ENCODE results near the gene TYMP.

The TYMP gene

DNA sequence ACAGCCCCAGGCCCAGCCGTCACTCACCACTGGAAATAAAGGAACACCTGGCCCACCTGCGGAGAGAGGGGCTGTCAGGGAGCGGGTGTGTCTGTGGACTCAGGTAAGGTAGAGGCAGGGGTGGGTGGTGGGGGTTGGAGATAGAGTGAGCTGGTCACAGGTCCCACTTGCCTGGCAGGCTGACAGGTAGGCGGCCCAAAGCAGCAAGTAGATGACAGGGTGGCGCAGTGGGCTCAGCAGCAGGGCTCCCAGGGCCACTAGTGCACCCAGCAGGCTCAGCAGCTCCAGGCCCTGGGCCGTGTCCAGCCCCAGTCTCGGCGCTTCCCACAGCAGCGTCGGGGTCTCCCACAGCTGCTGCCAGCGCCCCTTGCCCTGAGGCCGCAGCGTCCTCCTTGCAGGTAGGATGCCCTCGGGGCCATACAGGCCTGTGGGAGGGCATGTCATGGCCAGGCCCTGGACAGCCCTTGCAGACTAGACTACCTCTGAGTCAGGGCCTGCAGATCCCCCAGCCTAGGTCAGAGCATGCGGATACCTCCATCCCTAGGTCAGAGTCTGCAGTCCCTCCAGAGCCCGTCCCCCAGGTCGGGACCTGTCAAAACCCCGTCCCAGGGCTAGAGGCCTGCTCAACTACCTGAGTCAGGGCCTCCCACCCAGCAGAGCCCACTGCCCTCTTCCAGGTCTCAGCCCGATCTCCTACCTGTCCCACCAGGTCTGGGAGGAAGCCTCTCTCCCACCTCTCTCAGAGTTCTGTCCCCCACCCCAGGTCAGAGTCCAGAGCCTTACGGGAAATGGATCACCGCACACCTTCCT lies 23.0 kb downstream of the TYMP start:
- in situ Hi-C loops (cut with HindIII; ENCODE audit: low sequenced_read_pairs): no loop called here

DNA sequence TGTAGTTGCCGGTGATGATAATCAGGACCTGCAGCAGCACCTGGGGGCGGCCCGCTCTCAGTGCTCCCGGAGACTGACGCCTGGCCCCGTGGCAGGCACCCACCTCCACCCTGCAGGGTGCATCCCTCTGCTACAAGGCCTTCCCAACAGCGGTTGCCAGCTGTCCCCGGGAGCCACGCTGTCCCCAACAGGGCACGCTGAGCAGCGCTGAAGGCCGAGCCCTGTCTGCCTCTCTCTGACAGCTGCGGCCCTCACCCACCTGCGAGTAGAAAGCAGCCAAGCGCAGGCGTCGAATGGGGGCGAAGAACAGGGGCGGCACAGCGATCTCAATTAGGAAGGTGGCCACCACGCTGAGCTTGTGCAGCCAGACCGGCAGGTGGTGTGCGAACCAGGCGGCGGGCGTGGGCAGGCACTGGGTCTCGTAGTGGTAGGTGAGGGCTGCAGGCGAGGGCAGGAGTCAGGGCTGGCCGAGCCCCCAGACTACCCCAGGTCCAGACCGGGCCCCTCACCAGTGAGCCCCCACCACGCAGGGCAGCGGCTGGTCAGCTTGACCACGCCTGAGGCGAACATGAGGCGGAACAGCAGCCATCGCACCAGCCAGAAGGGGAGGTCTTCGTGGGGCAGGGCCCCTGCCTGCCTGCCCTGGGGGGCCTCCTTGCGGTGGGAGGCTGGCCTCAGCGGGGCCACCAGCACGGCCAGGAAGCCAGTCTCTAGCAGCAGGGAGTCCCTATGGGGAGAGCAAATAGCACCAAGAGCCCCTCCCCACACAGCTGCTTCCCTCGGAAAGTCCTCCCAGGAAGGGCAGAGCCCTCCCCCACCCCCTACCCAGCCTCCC lies 23.8 kb downstream of the TYMP start:
- in situ Hi-C loops (cut with HindIII; ENCODE audit: low sequenced_read_pairs): no loop called here

GRCh38 chr22:50505276-50505775 lies 24.5 kb downstream of the TYMP start:
- in situ Hi-C loops (cut with HindIII; ENCODE audit: low sequenced_read_pairs): no loop called here

- in situ Hi-C loops (cut with HindIII; ENCODE audit: low sequenced_read_pairs): no loop called here
Observed at GRCh38 chr22:50504369-50505211, 25.2 kb downstream of the TYMP start.

GRCh38 chr22:50503475-50504145 lies 26.2 kb downstream of the TYMP start:
- in situ Hi-C loops (cut with HindIII; ENCODE audit: low sequenced_read_pairs): no loop called here

DNA sequence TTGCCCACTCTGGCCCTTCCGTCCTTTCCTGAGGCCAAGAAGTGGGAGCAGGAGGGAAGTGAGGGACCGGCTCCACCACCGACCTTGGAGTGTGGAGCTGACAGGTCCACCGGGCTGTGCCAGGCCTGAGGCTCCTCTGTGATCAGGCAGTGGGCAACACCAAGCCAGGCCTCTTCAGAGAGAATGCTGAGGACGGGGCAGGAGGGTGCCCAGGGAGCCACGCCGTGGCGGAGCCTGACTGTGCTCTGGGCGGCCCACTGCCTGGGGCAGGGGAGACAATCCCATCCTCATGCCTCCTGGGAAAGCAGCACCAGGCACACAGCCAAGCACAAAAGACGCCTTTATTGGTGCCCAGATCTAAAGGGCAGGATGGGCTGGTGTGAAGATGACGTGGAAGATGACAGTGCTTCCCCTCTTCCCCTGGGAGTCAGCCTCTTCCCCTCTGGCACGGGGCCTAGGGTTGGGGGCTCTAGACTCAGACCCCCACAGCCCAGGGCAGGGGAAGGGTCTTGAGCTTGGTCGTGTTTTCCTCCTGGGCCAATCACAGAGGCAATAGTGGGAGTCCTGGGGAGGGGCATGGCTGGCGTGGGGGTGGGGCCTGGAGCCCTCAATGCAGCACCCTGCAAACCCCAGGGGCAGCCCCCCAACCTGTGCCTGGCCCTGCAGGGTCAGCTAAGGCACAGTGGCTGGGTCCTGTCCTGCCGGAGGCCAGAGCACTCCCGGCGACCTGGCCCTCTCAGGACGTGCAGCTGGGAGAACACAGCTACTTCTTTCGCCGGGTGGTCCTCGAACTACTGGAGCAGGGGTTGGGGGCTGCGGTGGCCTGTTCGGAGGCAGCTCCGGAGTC lies 27.0 kb downstream of the TYMP start:
- in situ Hi-C loops (cut with HindIII; ENCODE audit: low sequenced_read_pairs): no loop called here

DNA sequence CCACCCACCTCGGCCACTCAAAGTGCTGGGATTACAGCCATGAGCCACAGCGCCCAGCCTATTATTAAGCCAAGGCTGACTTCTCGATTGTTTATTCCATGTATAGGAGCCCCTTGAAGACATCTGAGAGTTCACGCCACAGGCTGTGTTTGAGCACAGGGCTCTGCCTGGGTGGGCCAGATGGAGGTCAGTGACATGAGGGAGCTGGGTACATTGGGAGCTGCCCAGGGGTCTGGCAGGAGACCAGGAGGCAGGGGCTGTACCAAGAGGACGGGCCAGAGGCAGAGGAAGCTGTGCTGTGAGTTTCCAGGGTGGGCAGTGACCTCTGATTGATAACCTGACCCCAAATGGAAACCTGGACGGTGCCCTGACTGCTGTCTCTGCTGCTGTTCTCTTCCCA lies 27.7 kb downstream of the TYMP start:
- in situ Hi-C loops (cut with HindIII; ENCODE audit: low sequenced_read_pairs): no loop called here

- in situ Hi-C loops (cut with HindIII; ENCODE audit: low sequenced_read_pairs): no loop called here
Observed at GRCh38 chr22:50500452-50500851, 29.4 kb downstream of the TYMP start.

- in situ Hi-C loops (cut with HindIII; ENCODE audit: low sequenced_read_pairs): no loop called here
Observed at GRCh38 chr22:50498322-50498890, 31.4 kb downstream of the TYMP start.

DNA sequence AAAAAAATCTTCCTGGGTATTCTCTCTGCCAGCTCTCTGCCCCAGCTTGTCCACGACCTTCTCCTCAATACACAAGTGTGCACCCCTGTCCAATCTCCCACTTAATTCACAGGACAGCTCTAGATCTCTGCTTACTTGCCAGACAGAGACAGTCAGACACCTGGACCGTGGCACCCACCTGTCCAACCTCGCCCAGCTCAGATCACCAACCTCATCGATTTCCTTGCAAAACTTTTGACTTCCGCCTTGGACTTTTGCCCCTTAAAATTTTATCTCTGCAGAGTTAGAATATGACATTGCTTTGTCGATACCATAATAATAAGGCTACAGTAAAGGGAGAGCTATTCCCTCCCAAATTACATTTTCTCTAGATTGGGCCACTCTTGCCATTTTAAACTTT lies 32.7 kb downstream of the TYMP start:
- in situ Hi-C loops (cut with HindIII; ENCODE audit: low sequenced_read_pairs): no loop called here

DNA sequence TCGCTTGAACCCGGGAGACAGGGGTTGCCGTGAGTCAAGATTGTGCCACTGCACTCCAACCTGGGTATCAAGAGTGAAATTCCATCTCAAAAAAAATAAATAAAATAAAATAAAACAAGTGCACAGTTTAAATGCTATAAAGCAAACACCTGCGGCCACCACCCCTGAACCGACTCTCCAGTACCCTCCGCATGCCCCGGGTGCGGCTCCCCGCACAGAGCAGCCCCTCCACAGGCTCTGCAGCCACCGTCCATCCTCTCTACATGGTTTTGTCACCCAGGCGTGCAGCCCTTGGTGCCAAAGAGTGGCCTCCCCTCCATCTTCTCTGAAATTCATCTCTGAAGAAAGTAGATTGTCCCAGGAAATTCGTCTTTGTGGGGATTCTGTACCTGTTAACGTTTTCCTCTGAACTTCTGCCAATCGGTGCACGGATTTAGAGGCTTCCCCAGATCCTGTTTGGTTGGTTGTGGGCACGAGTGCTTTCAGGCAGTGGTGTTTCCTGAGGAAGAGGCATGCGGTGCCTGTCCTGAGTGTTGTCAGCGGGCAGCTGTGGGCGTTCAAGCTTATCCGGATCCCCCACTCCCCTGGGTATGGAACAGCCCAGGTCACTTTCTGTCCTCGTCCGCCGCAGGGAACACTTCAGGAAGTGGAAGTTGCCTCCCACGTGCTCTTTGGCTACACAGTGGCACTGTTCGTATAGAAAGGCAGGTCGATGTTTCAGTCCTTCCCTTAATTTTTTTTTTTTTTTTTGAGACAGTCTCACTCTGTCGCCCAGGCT lies 39.1 kb downstream of the TYMP start:
- in situ Hi-C loops (cut with HindIII; ENCODE audit: low sequenced_read_pairs): no loop called here

- in situ Hi-C loops (cut with HindIII; ENCODE audit: low sequenced_read_pairs): no loop called here
Observed at GRCh38 chr22:50489363-50490243, 40.2 kb downstream of the TYMP start.

GRCh38 chr22:50488886-50489285 lies 40.9 kb downstream of the TYMP start:
- in situ Hi-C loops (cut with HindIII; ENCODE audit: low sequenced_read_pairs): no loop called here

GRCh38 chr22:50488006-50488677 lies 41.7 kb downstream of the TYMP start:
- in situ Hi-C loops (cut with HindIII; ENCODE audit: low sequenced_read_pairs): no loop called here

- in situ Hi-C loops (cut with HindIII; ENCODE audit: low sequenced_read_pairs): no loop called here
Observed at GRCh38 chr22:50487290-50488005, 42.4 kb downstream of the TYMP start.

GRCh38 chr22:50486561-50487289 lies 43.1 kb downstream of the TYMP start, which contains the start of gene MIOX:
TSS of gene MIOX (plus strand) at chr22:50486859. CDS start at chr22:50486898, 39 bp downstream.
- in situ Hi-C loops (cut with HindIII; ENCODE audit: low sequenced_read_pairs): no loop called here
